NCI-H2227 treated with DMSO at 0.1 percent for 48 hours (cell line): Measurements from ENCODE around the gene NUP188.

Experiments
- DNase-seq: peaks from one replicate; lab custom pipeline; 2025; lab: John Stamatoyannopoulos, UW

The NUP188 gene, protein sequence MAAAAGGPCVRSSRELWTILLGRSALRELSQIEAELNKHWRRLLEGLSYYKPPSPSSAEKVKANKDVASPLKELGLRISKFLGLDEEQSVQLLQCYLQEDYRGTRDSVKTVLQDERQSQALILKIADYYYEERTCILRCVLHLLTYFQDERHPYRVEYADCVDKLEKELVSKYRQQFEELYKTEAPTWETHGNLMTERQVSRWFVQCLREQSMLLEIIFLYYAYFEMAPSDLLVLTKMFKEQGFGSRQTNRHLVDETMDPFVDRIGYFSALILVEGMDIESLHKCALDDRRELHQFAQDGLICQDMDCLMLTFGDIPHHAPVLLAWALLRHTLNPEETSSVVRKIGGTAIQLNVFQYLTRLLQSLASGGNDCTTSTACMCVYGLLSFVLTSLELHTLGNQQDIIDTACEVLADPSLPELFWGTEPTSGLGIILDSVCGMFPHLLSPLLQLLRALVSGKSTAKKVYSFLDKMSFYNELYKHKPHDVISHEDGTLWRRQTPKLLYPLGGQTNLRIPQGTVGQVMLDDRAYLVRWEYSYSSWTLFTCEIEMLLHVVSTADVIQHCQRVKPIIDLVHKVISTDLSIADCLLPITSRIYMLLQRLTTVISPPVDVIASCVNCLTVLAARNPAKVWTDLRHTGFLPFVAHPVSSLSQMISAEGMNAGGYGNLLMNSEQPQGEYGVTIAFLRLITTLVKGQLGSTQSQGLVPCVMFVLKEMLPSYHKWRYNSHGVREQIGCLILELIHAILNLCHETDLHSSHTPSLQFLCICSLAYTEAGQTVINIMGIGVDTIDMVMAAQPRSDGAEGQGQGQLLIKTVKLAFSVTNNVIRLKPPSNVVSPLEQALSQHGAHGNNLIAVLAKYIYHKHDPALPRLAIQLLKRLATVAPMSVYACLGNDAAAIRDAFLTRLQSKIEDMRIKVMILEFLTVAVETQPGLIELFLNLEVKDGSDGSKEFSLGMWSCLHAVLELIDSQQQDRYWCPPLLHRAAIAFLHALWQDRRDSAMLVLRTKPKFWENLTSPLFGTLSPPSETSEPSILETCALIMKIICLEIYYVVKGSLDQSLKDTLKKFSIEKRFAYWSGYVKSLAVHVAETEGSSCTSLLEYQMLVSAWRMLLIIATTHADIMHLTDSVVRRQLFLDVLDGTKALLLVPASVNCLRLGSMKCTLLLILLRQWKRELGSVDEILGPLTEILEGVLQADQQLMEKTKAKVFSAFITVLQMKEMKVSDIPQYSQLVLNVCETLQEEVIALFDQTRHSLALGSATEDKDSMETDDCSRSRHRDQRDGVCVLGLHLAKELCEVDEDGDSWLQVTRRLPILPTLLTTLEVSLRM (N-terminal part only)

DNA sequence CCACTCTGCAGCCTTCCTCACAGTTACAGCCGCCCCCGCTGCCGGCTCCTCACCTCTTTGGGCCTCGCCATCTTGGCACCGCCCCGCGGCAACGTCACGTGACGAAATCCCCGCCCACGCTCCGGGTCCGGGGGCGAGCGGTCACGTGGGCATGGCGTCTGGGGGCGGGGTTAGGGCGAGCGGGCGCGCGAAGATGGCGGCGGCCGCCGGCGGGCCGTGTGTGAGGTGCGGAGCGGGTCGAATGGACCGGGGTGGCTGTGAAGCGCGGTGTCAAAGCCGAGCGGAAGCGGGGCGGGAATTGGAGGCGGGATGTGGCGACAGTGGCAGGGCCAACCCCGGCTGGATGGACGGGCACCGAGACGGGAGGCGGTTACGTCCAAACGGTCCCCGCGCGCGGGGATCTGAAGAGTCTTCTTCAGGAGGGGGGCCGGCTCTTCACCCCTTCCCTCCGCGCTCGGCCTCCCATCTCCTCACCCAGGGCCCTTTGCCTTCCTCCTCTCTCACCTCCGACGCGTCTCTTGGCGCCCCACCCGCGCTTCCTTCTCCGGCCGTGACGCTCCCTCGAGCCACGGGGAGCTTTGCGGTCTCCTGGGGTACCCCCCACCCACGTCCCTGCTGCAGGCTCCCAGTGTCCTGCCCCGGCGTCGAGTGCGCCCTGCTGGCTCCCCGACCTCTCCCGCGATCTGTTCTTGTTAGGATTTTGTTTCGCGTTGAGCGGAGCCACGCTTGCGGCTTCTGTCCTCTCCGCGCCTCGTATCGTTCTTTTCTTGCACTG lies at the start of gene NUP188, which contains the start of gene DOLK:
Gene NUP188, plus strand, starts transcription at position 173 of the 775 bp plus-strand sequence. Its CDS starts 21 bp downstream, at position 194.
Gene DOLK, minus strand, starts transcription at position 77 of the 775 bp plus-strand sequence. CDS start 300 bp downstream, outside the sequence.
- DNase-seq = peak; percentile 69

DNA sequence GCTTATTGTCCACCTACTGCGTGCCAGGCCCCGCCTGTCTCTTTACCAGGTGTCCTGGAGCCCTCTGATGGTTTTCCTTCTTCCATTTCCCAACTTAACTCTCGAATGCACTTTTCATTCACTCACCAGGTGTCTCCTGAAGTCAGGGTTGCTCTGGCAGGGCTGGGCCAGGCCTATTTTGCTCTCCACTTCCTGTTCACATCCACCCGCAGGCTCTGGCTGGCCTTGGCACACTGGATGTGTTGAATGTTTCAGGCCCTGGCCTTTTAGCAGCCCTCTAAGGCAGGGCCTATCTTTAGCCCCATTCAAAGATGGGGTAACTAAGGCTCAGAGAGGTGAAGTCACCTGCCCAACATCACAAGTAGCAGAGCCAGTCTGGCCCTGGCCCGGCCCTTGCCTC lies 49.1 kb upstream of the NUP188 start:
- no peak for DNase-seq

DNA sequence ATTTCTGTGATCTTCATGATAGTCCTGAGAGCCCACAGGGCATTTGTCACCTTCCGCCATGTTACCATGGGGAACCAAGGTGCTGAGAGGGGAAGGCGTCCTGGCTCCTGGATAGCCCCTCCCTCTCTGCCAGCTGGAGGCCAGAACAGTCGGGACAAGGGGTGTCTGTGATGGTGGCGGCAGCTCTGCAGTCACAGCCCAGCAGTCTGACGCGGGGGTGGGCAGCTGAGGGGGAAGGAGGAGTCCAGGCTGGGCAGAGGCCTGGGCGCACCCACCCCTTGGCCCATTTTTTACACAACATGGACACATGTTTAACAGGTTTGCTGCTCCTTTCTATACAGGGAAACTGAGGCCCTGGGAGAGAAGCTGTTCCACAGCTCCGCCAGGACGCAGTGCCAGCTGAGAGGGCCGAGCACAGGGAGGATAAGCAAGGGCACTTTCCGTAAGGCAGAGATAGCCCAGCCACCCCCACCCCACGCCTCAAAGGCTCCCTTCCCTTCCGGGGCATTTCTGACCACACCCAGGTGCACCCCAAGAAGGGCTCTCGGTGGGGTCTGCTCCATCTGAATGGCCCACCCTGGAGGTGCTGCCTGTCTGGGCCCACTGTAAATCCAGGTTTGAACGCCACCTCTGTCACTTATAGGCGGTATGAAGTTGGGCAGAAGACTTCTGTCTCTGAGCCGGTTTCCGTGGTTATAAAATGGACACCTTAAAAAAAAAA lies 48.5 kb upstream of the NUP188 start:
- DNase-seq = no peak

DNA sequence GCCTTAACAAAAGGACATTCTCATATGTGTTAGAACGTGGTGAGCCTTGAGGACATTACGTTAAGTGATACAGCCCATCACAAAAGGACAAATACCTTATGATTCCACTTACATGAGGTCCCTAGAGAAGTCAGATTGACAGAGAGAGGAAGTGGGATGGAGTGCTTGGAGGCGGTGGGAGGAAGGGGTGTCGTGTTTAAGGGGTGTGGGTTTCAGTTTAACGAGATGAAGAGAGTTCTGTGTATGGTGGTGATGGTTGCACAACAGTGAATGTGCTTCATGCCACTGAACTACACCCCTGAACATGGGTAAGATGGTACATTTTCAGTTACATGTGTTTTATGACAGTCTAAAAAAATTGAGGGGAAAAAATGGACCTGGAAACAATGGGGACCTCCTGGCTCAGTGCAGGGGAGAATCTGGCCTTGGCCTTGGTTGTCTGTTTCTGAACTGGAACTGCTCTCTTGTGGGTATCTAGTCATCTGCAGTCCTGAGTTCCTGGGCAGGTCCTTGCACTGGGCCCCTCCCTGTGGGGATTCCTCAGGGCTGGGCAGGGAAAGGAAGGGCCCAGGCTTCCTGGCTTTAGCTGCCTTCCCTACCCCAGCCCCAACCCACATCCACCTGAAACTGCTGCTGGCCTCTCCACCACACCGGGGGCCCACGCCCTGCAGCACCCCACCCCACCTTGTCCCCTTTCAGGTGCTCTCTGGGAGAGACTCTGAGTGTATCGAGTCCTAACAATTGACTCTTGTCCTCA lies 47.8 kb upstream of the NUP188 start:
- DNase-seq = no peak

DNA sequence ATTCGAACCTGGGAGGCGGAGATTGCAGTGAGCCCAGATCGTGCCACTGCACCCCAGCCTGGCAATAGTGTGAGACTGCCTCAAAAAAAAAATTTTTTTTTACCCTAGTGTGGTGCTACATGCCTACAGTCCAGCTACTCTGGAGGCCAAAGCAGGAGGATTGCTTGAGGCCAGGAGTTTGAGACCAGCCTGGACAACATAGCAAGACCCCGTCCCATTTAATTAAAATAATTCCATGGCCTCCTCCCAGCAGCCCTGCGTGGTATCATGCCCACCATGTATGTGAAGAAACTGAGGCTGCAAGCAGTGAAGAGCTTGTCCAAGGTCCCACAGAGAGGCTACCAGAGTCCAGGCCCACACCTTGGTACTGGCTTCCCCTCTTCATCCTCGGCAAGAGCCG lies 46.1 kb upstream of the NUP188 start:
- DNase-seq = no peak

DNA sequence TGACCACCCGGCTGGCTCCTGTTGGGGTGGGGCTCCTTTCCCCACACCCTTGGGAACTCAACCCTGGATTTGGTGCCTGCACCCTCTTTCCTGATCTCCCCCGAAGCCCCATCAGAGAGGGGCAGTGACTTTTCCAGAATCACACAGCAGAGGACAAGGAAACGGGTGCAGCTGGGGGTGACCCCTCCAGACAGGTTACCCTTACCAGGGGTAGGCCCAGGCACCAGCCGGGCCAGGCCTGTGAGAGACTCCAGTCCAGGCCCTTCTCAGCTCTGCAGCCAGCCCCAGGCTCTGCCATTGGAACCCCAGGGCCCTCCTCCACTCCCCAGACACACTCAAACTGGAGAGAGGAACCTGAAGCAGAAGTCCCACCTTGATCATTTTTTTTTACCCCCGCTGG lies 45.7 kb upstream of the NUP188 start:
- no peak for DNase-seq

DNA sequence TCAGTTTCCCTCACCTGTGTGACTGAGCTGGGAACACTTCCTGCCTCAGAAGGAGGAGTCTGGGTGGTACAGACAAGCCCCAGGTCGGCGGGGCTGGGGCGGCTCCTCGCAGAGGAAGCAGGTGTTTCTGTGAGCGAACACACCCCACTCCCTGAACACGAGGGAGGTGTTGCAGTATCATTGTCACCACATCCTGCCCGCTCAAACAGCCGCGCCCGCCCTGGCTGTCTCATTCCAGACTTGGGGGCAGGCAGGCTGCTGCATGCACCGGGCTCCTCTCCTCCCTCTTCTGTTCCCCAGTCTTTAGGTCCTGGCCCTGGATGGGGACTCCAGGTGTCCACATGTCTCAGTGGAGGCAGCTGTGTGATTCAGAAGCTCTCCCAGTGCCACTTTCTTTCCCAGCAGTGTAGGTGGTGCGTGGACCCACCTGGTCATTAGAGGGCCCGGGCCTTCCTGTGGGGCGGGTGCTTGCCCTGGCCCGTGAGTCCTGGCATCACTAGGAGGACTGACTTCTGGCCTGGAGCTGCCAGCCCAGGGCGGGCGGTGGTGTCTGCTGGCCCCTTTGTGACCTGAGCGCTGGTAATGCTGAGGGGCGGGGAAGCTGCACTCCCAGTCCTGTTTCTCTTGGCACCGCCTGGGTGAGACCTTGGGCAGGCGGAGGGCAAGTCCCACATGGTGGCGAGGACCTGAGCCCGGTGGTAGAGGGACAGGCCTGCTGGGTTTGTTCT lies 45.0 kb upstream of the NUP188 start:
- no peak for DNase-seq

DNA sequence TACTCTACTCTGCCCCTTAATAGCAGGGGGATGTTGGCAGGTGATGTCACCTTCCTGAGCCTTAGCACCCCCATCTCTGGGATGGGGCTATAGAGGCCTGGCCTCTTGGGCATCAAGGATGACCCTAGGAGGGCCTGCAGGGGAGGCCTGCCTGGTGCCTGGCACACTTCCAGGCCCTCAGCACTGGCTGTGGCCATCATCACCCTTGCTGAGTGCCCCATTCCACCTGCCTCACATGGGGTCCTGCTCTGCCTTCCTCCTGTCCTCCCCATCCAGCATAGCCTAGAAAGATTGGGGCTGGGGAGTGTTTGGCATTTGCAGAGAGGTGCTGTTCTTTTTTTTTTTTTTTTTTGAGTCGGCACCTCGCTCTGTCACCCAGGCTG lies 44.4 kb upstream of the NUP188 start:
- no peak for DNase-seq

DNA sequence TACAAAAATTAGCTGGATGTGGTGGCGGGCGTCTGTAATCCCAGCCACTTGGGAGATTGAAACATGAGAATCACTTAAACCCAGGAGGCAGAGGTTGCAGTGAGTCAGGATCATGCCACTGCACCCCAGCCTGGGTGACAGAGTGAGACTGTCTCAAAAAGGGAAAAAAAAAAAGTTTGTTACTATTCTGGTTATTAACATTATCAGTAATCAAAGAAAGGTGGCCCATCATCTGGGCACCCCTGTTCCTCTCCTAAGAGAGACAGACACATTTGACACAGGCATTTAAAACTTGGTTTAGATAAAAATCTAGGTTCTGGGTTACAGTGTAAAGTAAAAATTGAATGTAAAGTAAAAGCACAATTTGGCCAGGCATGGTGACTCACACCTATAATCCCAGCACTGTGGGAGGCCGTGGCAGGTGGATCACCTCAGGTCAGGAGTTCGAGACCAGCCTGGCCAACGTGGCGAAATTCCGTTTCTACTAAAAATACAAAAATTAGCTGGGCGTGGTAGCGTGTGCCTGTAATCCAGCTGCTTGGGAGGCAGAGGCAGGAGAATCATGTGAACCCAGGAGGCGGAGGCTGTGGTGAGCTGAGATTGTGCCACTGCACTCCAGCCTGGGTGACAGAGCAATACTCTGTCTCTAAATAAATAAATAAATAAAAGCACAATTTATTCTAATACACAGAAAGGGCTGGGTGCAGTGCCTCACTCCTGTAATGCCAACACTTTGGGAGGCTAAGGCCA lies 43.5 kb upstream of the NUP188 start:
- no peak for DNase-seq

DNA sequence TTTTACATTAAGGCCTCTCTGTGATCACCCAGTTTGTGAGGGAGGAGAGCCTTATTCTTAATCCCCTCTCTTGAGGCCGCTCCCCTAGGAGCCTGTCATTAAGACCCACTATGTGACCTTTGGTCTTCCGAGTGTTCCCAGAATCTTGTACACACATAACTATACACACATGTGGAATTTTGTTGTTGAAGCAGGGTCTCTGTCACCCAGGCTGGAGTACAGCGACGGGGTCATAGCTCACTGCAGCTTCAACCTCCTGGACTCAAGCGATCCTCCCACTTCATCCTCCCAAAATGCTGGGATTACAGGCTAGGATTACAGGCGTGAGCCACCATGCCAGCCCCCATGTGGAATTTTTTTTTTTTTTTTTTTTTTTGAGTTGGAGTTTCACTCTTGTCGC lies 41.5 kb upstream of the NUP188 start:
- no peak for DNase-seq

DNA sequence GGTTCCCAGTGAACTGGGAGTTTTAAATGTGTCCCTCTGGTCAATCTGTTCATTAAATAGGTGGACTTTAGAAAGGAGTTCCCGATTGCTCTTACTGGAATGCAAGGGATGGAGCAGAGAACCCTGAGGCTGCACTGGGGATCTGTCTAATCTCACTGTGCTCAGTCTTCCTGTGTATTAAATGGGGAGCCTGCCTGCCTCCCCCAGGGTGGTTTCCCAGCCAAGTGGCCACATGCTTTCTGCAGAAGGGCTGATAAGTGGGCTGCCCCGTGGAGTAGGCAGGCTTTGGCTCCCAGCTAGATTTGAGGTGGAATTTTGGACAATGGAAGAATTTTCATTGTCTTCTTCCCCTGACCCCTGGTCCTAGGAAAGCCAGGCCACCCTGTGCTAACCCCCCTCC lies 40.8 kb upstream of the NUP188 start:
- DNase-seq = no peak

DNA sequence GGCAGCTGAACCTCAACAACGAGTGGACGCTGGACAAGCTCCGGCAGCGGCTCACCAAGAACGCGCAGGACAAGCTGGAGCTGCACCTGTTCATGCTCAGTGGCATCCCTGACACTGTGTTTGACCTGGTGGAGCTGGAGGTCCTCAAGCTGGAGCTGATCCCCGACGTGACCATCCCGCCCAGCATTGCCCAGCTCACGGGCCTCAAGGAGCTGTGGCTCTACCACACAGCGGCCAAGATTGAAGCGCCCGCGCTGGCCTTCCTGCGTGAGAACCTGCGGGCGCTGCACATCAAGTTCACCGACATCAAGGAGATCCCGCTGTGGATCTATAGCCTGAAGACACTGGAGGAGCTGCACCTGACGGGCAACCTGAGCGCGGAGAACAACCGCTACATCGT lies 39.1 kb upstream of the NUP188 start:
- DNase-seq = no peak

DNA sequence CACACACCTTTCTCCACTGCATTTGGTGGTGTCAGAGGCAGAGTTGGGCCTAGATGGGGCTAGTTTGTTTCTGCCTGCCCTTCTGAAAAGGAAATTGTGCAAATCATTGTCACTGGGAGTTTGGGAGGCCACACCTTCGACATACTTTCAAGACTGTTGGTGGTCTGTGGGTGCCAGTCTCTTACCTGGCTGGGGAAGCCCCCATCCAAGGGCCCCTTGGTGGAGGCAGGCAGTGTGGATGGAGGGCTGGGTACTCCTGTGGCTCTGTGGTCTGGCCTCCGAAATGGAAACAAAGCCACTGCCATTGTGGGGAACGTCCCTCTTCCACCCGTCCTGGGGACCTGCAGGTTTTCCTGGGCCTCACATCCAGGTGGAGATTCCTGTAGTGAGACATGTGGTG lies 37.6 kb upstream of the NUP188 start:
- DNase-seq = no peak

DNA sequence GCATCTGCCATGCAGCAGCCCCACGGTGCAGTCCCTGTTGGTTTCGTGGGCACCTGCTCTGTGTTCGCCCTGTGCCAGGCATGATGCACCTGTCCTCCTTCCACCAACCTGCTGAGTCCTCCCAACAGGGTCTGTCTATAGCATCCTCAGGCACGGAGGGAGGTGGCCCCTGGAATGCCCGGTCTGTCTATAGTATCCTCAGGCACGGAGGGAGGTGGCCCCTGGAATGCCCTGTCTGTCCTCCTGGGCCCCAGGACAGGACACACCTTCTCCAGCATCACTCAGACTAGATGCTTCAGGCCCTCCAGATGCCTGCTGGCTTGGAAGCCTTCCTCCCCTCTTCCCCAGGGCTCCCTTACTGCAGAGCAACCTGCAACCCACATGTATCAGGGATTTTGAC lies 36.6 kb upstream of the NUP188 start:
- no peak for DNase-seq

DNA sequence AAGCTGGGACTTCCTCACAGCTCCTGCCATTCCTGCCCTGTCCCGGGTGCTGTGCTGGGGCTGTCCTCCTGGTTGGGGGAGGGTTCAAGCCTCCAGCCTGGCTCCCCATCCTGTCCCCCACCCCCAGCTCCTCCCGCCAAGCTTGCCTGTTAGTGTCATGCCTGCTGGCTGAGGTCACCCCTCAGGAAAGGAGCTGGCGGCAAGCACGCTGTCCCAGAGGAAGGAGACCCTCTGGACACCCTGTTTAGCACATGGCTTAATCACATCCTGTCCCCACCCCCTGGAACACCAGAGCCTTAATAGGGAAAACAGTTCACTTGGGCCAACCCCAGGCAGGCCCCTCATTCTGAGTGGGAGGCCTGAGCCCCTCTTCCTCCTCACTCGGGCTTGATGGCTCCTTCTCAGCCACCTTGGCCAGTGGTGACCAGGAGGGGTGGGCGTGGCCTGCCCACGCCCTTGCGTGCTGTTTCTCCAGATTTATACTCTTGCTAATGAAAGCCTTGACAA lies 35.9 kb upstream of the NUP188 start:
- DNase-seq = no peak

DNA sequence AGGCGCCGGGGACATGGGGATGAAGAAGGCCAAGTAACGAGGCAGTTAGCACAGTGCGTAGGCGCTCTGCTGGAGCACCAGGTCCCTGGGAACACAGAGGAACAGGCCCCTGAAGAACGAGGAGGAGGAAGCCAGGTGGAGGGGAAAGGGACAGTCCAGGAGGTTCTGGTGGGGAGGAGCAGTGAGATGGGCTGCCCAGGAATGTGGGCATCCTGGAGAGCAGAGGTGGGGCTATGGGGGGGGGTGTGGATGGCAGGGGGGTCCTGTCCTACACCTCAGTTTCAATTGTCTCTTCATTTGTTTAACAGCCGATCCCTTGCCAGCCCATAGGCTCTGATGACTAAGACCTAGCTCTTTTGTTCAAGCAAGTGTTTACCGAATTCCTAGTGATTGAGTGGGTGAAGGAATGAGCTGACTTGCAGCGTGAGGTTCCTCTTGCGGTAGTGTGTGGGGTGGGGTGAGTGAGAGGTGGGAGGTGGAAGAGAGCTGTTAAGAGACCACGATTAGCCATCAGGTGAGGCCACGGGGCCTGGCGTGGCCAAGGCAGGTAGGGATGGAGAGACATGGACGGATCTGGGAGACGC lies 35.1 kb upstream of the NUP188 start:
- no peak for DNase-seq

DNA sequence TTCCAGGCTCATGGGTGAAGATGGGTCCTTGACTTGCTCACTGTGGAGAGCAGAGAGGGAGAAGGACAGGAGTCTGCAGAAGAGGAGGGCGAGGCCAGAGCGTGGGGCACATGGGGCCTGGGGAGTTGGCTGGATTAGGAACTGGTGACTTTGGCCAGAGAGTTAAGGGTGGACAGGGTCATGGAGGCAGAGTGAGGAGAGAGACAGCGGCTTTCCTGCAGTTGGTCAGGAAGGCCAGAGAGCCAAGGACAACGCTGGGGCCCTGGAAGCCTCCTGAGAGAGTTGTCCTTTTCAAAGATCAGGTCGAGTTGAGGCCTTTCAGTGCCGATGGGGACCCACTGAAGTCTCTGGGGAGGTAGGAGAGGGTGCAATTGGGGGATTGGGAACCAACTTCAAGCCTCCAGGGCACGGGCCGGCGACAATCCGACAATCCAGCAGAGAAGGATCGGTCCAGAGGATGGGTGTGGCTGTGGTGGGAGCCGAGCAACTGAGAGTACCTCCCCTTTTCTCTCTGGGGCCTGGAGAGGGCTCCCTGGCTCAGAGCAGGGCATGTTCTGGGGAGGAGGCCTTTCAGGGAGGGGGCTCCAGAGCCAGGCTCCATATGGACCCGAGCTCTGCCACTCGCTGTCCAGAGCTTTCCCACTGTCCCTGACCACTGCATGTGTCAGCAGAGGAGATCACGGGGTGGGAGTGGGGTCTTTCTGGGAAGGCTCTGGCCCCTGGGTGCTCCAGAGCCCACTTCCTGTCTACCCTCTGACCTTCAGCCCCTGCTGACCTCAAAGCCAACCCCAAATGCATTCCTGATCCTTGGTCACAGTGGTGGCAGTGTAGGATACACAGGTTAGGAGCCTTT lies 34.2 kb upstream of the NUP188 start:
- DNase-seq = no peak
